HFFc6 (cell line): ENCODE data around the gene SRSF12. TPM values are rescaled to one million over a fixed set of nuclear protein-coding genes. Genes with fewer than 3 reads are reported as not detected.

Experiments used
- DNase-seq: peaks from one replicate; pipeline ENCODE4 v3.0.0-alpha.2; 2018
- H3K27ac Mint-ChIP-seq: 2 replicates; pipeline ENCODE4 v1.8.0; 2020; ENCODE audit warnings: mild to moderate bottlenecking, mixed read lengths
- H3K27me3 Mint-ChIP-seq: 2 replicates; pipeline ENCODE4 v1.8.0; 2021; ENCODE audit warnings: mild to moderate bottlenecking, moderate library complexity, mixed read lengths; ENCODE audit not compliant: insufficient read depth
- H3K36me3 Mint-ChIP-seq: 2 replicates; pipeline ENCODE4 v1.8.0; 2021; ENCODE audit warnings: low read depth, mixed read lengths
- H3K4me1 Mint-ChIP-seq: 2 replicates; pipeline ENCODE4 v1.8.0; 2020; ENCODE audit warnings: low read depth, mixed read lengths
- H3K4me3 Mint-ChIP-seq: 2 replicates; pipeline ENCODE4 v1.8.0; 2020; ENCODE audit warnings: mild to moderate bottlenecking, moderate library complexity, mixed read lengths
- H3K9me3 Mint-ChIP-seq: 2 replicates; pipeline ENCODE4 v1.8.0; 2020; ENCODE audit warnings: mild to moderate bottlenecking, mixed read lengths
- total RNA-seq, 6 experiments: library from RNA; stranded (reverse); fragmentation: NEBNext Ultra II Directional; extraction: Animal tissue kit (Norgen Biotek cat#: 25700); gene quantifications; 2 replicates in 1 of 6; 3 replicates in 5 of 6; pipeline ENCODE4 v1.2.3, GENCODE V29; 2021
- TF ChIP-seq, protein P1 (sequence below): fragments of 200-600 bp; sonication (generic); IDR thresholded peaks from 2 replicates; pipeline ENCODE4 v1.5.0; 2021; ENCODE audit warnings: antibody characterized with exemption, mild to moderate bottlenecking

The SRSF12 gene
- total RNA-seq, 6 experiments from 2014 or later, result not detected

DNA sequence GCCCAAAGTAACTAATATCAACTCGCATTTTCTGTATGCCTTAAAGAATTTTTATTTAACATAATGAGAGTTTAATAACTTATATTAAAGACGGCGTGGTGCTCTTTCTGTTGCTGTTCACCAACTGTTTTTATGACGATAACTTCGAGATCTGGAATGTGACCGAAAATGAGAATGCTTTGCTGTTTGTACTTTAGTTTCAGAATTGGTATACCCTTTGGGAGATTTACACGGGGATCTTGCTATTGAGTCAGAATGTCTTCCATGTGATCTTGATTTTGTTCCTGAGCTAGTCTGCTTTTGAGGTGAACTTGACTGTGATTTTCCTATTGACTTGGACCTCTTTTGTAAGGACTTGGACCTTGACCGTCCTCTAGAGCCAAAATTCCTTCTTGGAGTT, 19.4 kb downstream of the SRSF12 start:
- Mint-ChIP-seq H3K36me3 (no peaks in the 10 kb centered on the region), H3K27me3 (0 out of 2 replicates have a peak, but pooled peaks cover 2% of the 10 kb centered on the region), H3K27ac (no peak overlapping the region), H3K4me1 (peaks cover 15% of the 10 kb centered on the region), H3K4me3 (no peak overlapping the region), H3K9me3 (no peaks in the 10 kb centered on the region)
- DNase-seq, result no peak
- TF ChIP-seq, protein P1, sequence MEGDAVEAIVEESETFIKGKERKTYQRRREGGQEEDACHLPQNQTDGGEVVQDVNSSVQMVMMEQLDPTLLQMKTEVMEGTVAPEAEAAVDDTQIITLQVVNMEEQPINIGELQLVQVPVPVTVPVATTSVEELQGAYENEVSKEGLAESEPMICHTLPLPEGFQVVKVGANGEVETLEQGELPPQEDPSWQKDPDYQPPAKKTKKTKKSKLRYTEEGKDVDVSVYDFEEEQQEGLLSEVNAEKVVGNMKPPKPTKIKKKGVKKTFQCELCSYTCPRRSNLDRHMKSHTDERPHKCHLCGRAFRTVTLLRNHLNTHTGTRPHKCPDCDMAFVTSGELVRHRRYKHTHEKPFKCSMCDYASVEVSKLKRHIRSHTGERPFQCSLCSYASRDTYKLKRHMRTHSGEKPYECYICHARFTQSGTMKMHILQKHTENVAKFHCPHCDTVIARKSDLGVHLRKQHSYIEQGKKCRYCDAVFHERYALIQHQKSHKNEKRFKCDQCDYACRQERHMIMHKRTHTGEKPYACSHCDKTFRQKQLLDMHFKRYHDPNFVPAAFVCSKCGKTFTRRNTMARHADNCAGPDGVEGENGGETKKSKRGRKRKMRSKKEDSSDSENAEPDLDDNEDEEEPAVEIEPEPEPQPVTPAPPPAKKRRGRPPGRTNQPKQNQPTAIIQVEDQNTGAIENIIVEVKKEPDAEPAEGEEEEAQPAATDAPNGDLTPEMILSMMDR, result no peak

DNA sequence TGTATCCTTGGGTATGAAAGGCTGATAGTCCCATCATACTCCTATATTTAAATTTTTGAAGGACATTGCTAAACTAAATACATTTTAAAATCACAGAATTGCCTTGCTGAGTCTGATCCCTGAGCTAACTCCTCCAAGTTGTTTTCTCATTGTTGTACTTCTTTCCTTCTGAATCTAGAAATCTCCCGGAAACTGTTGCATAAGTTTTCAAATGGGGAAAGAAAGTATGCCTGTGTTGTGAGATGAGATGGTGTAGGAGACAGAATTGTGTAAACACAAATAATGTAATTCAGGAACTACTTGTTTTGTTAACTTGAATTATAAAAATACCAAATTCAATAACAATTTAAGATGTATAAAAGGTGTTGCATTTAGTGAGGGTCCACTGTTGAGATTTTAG, 30.0 kb downstream of the SRSF12 start:
- H3K9me3 Mint-ChIP-seq, result no peaks in the 10 kb centered on the region
- H3K4me3 Mint-ChIP-seq, result no peak overlapping the region
- peaks cover 20% of the 10 kb centered on the region for H3K36me3 Mint-ChIP-seq
- no peak overlapping the region for H3K27ac Mint-ChIP-seq
- TF ChIP-seq, protein P1, result no peak
- H3K4me1 Mint-ChIP-seq, result peaks cover 20% of the 10 kb centered on the region
- no peak for DNase-seq
- H3K27me3 Mint-ChIP-seq, result peaks cover 3% of the 10 kb centered on the region

DNA sequence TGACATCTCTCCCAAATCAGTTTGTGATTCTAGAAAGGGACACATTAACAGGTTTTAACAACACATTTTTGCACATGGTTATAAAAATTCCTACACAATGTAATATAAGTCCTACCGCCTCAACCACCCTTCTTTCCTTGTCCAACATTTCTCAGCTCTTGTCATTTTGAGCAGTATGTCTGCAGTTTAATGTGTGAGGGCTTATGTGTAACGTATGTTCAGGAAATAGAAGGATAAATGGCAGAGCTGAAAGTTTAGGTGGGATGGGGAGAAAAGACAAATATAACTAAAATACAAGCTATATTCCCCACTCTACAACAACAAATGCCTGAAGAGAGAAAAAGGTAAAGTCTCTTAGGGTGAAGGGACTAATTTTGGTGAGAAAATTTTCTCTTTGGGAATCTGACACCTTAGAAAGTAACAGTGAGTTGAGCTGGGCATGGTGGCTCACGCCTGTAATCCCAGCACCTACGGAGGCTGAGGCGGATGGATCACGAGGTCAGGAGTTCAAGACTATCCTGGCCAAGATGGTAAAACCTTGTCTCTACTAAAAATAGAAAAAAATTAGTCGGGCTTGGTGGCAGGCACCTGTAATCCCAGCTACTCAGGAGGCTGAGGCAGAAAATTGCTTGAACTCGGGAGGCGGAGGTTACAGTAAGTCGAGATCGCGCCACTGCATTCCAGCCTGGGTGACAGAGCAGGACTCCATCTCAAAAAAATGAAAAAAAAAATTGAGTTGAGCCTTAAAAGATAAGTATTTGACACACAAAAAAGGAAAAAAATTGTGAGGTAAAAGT, 32.3 kb downstream of the SRSF12 start:
- no peak overlapping the region for H3K27ac Mint-ChIP-seq
- peaks cover 27% of the 10 kb centered on the region for H3K4me1 Mint-ChIP-seq
- TF ChIP-seq, protein P1, result no peak
- H3K4me3 Mint-ChIP-seq, result no peak overlapping the region
- H3K9me3 Mint-ChIP-seq, result no peaks in the 10 kb centered on the region
- H3K27me3 Mint-ChIP-seq, result peaks cover 5% of the 10 kb centered on the region
- peaks cover 30% of the 10 kb centered on the region for H3K36me3 Mint-ChIP-seq
- no peak for DNase-seq

DNA sequence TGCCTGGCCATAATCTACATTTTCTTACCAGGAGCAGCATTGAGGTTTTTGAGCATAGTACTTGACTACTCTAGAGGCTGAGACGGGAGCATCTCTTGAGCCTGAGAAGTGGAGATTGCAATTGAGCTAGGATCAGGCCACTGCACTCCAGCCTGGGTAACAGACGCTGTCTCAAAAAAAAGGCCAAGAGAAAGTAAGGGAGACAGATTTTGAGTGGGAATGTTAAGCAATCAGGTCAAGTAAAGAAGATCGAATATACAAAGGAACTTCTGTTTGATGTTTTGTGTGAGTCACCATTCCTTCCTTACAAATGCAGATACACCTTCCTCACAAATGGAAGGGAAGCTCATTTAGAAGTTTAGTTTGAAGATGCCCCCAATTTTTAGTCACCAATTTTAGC, 32.9 kb downstream of the SRSF12 start:
- H3K9me3 Mint-ChIP-seq, result no peaks in the 10 kb centered on the region

DNA sequence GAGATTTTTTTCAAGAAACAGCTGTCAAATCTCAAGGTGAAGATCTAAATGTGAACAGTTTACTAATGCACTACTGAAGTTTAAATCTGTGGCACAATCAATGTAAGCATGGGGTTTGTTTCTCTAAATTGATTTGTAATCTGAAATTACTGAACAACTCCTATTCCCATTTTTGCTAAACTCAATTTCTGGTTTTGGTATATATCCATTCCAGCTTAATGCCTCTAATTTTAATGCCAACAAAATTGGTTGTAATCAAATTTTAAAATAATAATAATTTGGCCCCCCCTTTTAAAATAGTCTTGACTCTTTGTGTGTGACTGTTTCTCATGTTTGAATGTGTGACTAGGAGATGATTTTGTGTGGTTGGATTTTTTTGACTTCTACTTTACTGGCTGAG, 33.3 kb downstream of the SRSF12 start:
- Mint-ChIP-seq H3K4me3 (no peak overlapping the region), H3K27me3 (peaks cover 6% of the 10 kb centered on the region), H3K27ac (no peak overlapping the region), H3K9me3 (no peaks in the 10 kb centered on the region), H3K36me3 (peaks cover 30% of the 10 kb centered on the region), H3K4me1 (peaks cover 27% of the 10 kb centered on the region)
- TF ChIP-seq, protein P1, result no peak
- no peak for DNase-seq

More for the DNA sequence above, 32.9 kb downstream of the SRSF12 start:
- Mint-ChIP-seq H3K27ac (no peak overlapping the region), H3K27me3 (peaks cover 6% of the 10 kb centered on the region), H3K4me3 (no peak overlapping the region), H3K4me1 (peaks cover 27% of the 10 kb centered on the region), H3K36me3 (peaks cover 30% of the 10 kb centered on the region)
- TF ChIP-seq, protein P1, result no peak
- DNase-seq, result no peak
